C1 segment of cervical spinal cord (tissue), 14 donors: ENCODE results near the gene EDC3.
A peak's percentile ranks its signal among the peaks of the same experiment; 100 is the strongest.

ENCODE experiments used
- DNase-seq, 14 donors: peaks; one replicate each; lab custom pipeline; 2025; lab: John Stamatoyannopoulos, UW

EDC3 gene

GRCh38 chr15:74625693-74626092 is 70.1 kb downstream of the EDC3 start:
- no peak for DNase-seq

- no peak for DNase-seq
Observed at GRCh38 chr15:74624020-74624602, 71.7 kb downstream of the EDC3 start.

- DNase-seq = no peak
Observed at GRCh38 chr15:74622758-74623157, 73.1 kb downstream of the EDC3 start.

- peak in 2 of 14 donors; percentile 13 to 86 for DNase-seq
Observed at GRCh38 chr15:74621936-74622335, 73.9 kb downstream of the EDC3 start.

- DNase-seq = no peak
Observed at GRCh38 chr15:74621546-74621920, 74.3 kb downstream of the EDC3 start.

- peak in 12 of 14 donors; percentile 9 to 78 (median 70) for DNase-seq
Observed at GRCh38 chr15:74620636-74621545, 74.9 kb downstream of the EDC3 start.

- no peak for DNase-seq
Observed at GRCh38 chr15:74619916-74620635, 75.7 kb downstream of the EDC3 start.

GRCh38 chr15:74618841-74619596 is 76.8 kb downstream of the EDC3 start:
- no peak for DNase-seq

GRCh38 chr15:74616996-74617395 is 78.8 kb downstream of the EDC3 start:
- DNase-seq = no peak

GRCh38 chr15:74616366-74616939 is 79.4 kb downstream of the EDC3 start:
- DNase-seq = peak in 6 of 14 donors; percentile 27 to 63 (median 53)

GRCh38 chr15:74615508-74616365 is 80.1 kb downstream of the EDC3 start, which contains the start of gene CLK3:
CLK3 (plus strand) TSS chr15:74615836; CDS start chr15:74619197, 3,361 bp downstream.
- peak; percentile 26 to 98 (median 88) for DNase-seq

GRCh38 chr15:74614744-74615507 is 80.9 kb downstream of the EDC3 start:
- DNase-seq = peak in 10 of 14 donors; percentile 42 to 85 (median 74)

- peak in 4 of 14 donors; percentile 22 to 84 (median 54) for DNase-seq
Observed at GRCh38 chr15:74613953-74614743, 81.7 kb downstream of the EDC3 start.

GRCh38 chr15:74613089-74613952 is 82.5 kb downstream of the EDC3 start:
- DNase-seq = no peak

GRCh38 chr15:74612677-74613076 is 83.1 kb downstream of the EDC3 start:
- no peak for DNase-seq

GRCh38 chr15:74611834-74612233 is 84.0 kb downstream of the EDC3 start:
- no peak for DNase-seq

GRCh38 chr15:74611341-74611740 is 84.5 kb downstream of the EDC3 start:
- DNase-seq = no peak
